Measurements from ENCODE around the gene CCDC87.
A peak's percentile ranks its signal among the peaks of the same experiment; 100 is the strongest.
"Not testable (repeated sequence)": the region's sequence is repeated elsewhere in the genome, so short reads cannot be mapped to it uniquely, and the experiment has no call there.

Gene CCDC87

DNA sequence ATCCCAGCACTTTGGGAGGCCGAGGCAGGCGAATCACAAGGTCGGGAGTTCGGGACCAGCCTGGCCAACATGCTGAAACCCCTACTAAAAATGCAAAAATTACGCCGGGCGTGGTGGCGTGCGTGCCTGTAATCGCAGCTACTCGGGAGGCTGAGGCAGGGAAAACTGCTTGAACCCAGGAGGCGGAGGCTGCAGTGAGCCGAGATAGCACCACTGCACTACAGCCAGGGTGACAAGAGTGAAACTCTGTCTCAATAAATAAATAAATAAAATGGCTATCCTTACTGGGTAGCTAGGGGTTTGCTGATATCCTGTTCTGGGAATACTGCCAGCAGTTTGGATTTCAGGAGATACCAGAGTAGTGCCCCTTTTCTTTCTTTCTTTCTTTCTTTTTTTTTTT is 21.2 kb upstream of the CCDC87 start:
- DNase-seq: no peak

DNA sequence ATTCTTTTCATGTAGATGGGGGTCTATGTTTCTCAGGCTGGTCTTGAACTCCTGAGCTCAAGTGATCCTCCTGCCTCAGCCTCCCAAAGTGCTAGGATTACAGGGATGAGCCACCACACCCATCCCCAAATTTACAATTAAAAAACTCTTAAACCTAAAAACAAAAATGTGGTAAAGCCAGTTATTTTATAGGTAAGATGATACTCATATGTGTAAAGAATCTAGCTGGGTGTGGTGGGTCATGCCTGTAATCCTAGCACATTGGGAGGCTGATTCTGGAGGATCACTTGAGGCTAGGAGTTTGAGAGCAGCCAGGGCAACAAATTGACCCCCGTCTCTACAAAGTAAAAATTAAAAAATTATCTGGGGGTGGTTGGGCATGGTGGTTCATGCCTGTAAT is 19.6 kb upstream of the CCDC87 start:
- DNase-seq: no peak

DNA sequence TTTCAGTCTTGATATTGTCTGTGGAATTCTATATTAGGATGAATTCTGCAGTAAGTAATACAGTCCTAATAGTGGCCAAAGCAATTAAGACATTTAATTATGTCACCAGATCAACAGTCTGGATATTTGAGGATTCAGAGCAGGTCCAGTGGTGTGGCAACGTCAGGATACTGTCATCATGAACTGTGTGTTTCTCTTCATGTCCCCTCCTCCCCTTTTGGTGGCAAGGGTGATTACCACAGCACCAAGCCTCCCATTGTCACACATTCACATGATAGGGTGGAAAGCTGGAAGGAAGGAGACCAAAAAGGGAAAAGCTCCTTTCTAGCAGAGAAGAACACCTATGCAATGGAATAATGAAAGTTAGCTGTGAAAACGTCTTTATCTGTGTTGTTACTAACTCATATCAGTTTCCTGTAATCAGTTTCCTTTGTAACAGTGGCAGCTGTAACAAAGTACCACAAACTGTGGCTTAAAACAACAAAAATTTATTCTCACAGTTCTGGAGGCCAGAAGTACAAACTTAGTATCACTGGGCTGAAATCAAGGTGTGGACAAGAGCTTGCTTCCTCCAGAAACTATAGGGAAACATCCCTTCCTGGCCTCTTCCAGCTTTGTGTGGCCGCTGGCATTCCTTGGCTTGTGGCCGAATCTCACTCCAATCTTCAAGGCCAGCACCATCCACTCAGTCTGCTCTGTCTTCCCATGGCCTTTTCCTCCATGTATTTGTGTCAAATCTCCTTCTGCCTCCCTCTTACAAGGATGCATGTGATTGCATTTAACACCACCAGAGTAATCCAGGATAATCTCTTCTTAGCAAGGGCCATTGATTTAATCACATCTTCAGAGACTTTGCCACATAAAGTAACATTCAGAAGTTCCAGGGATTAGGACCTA is 17.1 kb upstream of the CCDC87 start:
- DNase-seq: no peak

DNA sequence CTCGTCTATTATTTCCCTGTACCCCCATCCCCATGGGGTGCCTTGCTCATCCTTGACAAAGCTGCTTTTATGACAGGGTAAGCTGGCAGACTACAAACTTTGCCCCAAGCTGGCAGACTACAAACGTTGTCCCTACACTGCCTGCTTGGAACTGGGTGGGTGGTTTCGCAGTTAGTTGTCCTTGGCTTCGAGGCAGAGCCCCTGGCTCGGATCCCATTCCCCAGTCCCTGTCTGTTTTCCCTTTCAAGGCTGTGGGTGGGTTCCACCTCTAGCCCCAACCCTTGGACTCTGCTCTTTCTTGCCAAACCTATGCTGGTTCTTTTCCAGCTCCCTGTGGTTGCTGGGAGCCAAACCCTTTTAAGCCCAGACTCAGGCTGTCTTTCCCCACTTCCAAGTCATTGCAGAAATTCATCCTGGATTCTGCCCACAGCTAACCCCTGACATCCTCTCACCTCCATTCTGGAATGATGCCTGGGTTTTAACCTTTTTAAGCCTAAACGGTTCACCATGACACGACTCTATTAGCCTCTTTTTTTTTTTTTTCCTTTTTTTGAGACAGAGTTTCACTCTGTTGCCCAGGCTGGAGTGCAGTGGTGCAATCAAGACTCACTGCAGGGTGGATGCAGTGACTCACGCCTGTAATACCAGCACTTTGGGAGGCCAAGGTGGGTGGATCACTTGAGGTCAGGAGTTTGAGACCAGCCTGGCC is 14.4 kb upstream of the CCDC87 start:
- no peak for DNase-seq

DNA sequence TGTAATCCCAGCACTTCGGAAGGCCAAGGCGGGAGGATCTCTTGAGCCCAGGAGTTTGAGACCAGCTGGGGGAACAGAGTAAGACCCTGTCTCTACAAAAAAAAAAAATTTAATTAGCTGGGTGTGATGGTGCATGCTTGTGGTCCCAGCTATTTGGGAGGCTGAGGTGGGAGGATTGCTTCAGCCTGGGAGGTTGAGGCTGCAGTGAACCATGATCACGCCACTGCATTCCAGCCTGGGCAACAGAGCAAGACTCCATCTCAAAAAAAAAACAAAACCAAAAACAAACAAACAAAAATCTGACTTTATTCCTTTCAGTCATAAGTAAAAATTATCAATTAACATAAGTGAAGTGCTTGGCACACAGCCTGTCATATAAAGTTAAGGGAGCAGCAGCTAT is 13.7 kb upstream of the CCDC87 start:
- DNase-seq: not testable (repeated sequence)

DNA sequence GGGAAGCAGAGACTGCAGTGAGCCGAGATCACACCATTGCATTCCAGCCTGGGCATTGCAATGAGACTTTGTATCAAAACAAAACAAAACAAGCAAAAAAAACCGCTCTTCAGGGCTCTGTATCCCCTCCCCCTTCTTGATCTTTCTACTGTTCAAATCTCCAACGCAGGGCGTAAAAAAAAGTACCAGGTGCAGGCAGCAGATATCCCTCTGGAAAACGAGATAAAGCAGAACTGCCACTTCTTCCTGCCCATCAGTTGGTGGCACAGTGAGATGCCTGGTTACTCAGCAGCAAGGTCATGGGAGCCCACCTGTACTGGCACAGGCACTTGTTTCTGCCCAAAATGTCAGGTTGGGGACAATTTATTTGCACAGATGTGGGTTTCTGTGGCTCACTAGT is 11.3 kb upstream of the CCDC87 start:
- no peak for DNase-seq

DNA sequence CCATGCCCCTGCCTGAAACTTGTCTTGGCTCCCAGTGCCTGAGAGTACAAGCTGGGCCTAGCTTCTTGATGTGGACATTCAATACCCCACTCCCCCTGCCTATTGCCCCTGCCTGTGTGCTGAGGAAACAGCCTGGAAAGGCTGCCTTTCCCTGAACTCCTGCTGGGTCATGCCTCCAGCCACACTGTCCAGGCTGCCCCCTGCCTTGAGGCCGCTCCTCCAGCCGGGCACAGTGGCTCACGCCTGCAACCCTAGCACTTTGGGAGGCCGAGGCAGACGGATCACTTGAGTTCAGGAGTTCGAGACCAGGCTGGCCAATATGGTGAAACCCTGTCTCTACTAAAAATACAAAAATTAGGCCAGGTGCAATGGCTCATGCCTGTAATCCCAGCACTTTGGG is 10.2 kb upstream of the CCDC87 start:
- no peak for DNase-seq

DNA sequence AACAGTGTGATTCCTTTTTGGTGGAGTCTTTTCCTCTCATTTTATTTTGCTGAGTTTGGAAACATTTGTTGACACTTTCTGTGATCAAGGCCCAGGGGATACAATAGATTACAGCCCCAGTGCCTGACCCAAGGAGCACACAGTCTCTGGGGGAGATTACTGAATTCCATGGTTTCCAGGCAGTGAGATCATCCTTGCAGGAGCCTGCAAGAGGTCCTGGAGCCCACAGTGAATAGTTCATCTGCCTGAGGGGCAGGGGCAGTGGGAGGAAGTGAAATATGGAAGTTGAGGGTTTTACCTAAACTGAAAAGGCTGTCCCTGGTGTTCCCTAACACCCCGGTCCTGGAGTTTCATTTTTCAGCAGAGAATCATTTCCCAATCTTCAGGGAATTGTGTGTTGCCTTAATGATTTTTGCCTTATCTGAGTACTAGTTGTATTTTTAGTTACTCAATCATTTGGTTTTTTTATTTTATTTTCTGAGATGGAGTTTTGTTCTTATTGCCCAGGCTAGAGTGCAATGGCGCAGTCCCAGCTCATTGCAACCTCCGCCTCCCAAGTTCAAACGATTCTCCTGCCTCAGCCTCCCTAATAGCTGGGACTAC is 7.9 kb upstream of the CCDC87 start:
- no peak for DNase-seq

DNA sequence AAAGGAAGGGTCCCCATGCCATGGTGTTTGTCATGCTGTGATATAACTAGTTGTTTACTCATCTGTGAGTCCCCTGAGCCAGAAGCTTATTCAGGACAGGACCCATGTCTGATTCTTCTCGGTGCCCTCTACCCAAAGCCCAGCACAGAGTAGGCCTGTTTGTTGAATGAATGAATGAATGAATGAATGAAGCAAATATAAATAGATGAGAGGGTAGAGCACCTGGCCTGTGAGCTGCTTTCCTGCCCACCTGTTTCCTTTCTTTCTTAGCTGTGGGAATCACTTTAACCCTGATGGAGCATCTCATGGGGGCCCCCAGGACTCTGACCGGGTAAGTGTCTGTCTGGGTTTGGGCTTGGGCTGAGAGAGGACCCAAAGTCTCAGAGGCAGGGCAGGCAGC is 7.4 kb upstream of the CCDC87 start:
- DNase-seq: no peak

DNA sequence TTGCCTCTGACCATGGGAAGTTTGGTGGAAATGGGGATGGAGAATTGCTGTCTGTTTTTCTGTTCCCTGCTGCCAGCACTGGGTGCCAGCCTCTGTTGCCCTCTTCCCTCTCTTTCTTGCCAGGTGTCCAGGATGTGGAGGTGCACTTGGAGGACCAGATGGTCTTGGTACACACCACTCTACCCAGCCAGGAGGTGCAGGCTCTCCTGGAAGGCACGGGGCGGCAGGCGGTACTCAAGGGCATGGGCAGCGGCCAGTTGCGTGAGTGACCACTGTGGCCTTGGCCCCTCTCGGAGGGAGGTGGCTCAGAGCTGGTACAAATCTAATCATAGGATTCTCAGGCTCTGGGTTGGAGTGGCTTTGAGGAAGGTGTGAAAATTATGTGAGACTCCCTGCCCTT is 6.1 kb upstream of the CCDC87 start:
- DNase-seq: no peak

DNA sequence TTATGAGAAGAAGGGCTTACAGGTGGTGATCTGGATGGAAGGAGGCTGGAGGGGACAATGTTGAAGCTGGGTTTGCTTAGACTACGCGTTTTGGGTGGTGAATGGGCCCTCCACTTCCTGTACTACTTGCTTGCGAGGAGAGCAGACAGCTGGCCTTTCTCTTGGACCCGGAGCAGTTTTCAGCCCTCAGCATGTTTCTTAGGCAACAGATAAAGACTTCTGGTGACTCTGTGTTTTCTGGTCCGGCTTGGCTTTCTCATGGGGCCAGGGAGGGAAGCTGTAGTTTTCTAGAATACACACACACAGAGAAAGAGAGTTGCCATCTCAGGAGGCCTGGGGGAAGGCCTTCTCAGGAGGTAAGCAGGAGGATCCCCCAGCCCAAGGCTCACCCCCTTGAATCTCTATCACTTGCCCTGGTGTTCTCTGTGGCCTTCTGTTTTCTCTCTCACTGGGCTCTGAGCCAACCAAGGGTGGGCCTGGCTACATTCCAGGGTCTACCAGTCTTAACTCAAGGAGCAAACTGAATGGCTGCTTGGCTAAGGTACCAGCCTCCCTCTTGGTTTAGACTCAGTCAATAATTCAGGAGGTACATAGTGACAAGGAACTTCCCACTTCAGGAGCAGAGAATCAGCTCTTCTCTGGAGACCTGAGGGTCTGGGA is 2.5 kb upstream of the CCDC87 start:
- no peak for DNase-seq

DNA sequence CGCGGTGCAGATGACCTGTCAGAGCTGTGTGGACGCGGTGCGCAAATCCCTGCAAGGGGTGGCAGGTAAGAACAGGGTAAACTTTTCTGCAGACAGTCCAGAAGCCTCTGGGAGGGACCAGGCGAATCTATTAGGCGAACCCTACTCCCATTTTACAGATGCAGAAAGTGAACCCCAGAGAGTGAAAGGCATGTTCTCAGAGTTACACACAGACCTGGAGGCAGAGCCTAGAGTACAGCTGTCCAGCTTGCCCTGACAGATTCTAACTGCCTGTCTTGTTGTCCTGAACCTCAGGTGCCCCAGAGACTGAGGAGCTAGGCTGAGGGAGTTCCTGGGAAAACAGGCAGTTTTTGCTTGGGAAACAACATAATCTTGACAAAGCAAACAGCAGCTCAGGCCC is 787 bp upstream of the CCDC87 start:
- DNase-seq: no peak

DNA sequence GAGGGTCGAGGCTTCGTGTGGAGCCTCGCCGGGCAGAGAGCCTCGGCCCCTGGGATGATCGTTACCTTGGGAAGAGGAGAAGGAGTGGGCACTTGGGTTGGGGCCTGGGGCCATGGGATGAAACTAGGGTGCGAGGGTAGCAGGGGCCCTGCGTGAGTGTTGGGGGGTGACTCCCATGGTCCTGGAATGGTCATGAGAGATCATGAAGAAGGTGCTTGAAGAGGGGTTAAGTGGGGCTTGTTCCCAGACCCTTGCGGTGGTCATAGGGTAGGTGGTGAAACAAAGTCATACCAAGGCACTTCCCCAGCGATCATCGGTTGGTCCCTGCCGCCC is 406 bp upstream of the CCDC87 start:
- DNase-seq: no peak

DNA sequence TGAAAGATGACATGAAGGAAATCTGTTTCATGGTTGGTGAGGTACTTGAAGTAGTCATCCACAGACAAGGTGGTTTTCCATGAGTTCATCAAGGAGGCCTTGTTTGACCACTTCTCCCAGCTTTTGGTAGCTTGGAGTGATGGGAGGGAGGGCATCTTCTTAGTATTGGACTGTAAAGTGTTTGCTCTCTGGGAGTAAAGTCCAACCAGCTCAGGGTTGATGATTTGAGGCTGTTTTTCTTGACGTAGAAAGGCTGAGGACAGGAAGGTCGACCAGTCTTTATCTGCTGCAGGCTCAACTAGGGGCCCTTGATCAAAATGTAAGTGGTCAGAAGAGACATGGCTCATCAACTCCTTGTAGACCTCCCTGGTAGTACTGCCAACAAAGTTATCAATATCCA is 1.7 kb downstream of the CCDC87 start:
- no peak for DNase-seq

DNA sequence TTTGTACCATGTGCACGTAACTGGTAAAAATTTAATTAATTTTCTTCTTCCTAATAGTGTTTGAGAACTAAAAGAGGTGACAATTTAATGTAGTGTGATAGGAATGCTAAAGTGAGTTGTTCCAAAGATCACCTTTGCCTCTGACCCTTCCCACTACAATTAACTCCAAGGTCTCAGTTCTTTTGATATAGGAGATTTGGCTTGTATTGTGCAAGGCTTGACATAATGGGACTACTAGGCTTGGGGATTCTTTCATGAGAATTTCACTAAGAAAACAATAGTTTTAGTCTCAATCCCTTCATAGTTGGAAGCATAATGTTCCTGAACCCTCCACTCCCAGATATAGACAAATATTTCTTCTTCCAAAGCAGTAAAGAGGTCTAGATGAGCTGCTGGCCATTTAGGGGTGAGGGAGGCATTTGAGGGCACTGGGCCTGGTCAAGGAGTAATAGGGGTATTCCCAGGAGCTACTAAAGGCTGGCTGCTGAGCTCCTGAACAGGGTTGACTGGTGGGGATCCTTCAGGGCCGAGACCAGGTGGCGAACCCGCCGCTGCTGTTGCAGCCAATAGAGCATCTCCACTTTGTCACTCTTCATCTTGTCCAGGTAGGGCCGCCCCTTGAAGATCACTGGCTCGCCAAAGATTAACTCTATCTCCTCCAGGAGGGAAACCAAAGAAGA is 2.7 kb downstream of the CCDC87 start:
- no peak for DNase-seq

DNA sequence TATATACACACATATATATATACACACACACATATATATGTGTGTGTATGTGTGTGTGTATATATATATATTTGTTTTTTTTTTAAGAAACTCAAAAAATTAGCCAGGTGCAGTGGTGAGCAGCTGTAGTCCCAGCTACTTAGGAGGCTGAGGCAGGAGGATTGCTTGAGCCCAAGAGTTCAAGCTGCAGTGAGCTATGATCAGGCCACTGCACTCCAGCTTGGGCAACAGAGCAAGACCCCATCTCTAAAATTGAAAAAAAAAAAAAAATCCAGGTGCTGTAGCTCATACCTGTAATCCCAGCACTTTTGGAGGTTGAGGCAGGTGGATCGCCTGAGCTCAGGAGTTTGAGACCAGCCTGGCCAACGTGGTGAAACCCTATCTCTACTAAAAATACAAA is 3.5 kb downstream of the CCDC87 start:
- DNase-seq: not testable (repeated sequence)

DNA sequence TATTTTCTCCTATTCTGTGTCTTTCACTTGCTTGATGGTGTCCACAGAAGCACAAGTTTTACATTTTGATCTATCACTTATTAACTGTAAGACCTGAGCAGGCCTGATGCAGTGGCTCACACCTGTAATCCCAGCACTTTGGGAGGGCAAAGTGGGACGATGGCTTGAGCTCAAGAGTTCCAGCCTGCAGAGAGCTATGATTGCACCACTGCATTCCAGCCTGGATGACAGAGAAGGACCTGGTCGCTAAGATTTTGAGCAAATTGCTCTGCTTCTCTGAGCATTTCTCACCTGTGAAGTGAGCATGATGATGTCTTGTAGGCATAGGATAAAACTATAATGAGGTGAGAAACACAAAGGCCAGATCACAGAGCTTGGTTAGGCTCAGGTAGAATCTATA is 6.7 kb downstream of the CCDC87 start:
- DNase-seq: no peak

DNA sequence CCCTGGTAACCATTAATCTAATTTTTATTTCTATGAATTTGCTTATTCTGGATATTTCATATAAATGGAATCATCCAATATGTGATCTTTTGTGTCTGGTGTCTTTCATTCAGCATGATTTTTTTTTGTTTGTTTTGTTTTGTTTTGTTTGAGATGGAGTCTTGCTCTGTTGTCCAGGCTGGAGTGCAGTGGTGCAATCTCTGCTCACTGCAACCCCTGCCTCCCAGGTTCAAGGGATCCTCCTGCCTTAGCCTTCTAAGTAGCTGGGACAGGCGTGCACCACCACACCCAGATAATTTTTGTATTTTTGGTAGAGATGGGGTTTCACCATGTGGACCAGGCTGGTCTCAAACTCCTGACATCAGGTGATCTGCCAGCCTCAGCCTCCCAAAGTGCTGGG is 7.4 kb downstream of the CCDC87 start:
- DNase-seq: not testable (repeated sequence)

DNA sequence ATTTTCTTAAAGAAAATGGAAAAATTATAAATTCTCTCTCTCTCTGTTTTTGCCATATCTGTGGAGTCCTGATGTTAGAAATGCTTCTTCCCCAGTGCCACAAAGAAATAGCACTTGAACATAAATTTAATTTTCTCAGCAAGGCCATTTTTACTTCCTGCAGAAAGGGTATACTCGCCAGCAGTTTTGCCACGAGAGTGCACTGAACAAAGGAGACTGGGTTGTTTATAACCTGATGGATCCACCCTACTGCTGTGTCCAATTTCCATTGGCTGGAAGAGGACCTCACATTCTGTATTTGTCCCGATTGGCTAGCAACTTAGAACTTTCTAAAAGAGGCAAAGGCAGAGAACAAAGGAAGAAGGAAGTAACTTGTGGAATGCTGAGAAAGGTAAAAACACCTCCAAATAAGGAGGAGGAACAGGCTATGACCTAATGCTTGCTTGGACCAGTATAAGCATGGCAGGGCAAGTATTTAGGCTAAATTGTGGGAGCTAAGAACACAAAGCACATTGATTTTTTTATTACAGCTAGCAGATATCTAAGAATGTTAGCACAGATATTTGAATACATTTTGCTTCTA is 10.2 kb downstream of the CCDC87 start:
- not testable (repeated sequence) for DNase-seq

DNA sequence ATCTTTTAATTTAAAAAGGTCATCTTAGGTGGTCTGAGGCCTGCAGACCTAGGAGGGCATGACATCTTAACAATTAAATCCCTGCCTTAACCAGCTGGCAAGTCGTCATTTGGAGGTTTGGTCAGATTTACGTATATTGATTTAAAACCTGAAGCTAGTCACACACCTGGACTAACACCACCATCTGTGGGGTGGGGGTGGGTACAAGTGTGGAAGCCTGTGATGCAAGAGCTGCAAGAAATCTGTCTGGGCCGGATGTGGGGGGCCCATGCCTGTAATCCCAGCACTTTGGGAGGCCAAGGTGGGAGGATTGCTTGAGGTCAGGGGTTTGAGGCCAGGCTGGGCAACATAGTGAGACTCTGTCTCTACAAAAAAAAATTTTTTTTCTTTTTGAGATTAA is 11.6 kb downstream of the CCDC87 start:
- no peak for DNase-seq

DNA sequence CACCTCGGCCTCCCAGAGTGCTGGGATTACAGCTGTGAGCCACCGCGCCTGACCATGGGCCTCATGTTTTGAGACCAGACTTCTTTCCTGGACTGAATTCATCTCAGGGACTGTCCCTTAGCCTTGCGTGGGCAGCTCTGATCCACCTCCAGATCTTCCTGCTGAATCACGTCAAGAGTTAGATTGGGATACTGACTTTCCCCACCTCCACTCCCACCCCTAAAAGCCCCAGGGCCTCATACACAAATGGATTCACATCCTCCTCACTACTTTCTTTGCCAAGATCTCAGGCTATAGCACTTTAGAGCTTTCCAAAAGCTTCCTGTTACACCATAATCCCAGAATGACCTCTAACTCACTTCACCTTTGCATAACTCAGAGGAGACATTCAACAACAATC is 12.1 kb downstream of the CCDC87 start:
- no peak for DNase-seq

DNA sequence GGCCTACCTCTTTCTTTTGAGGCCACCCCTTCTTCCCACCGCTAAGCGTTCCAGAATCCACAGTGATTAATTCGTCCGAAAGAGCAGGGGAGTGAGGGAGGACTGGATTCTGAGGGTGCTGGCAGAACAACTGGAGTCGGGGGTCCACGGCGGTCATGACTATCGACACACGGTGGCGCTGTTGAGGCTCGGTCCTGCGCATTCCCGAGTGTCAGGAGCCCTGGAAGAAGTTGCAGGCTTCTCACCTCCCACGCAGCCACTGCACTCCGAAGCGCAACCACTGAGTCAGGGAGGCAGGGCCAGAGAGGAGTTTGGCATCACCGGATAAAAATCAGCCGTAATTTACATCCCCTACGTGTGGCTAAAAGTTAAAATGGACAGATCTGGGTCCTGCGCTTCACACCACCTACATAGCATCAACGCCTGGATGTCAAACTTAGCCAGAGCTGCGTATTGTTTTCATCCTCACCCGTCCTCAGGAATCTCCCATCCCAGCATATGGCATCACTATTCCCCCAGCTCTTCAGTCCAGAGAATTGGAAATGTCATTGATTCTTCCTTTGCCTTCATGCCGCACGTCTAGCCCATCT is 13.8 kb downstream of the CCDC87 start:
- peak; percentile 83 for DNase-seq

Measured in T-helper 9 cell (primary cell).